Osteoblast (primary cell): ENCODE results near the gene SNTN. TPM values are rescaled to one million over a fixed set of nuclear protein-coding genes. Genes with fewer than 3 reads are reported as not detected.

Source experiments
- DNase-seq: peaks from one replicate; pipeline ENCODE4 v3.0.0; 2011; ENCODE audit warnings: low spot score, mixed read lengths; ENCODE audit not compliant: insufficient read length; ENCODE audit errors: missing footprints
- H2AFZ ChIP-seq: 2 replicates; pipeline ENCODE4 v1.6.0; 2011; ENCODE audit warnings: mild to moderate bottlenecking, low read length
- H3K27ac ChIP-seq: 2 replicates; pipeline ENCODE4 v1.5.1; 2011; ENCODE audit warnings: mild to moderate bottlenecking, low read depth, low read length, moderate library complexity
- H3K27me3 ChIP-seq: 2 replicates; pipeline ENCODE4 v1.6.0; 2012; ENCODE audit warnings: mild to moderate bottlenecking, control low read depth, inconsistent platforms, low read length, moderate library complexity; ENCODE audit not compliant: insufficient read depth
- H3K36me3 ChIP-seq: 2 replicates; pipeline ENCODE4 v1.5.1; 2011; ENCODE audit warnings: mild to moderate bottlenecking, low read length, control low read depth, moderate library complexity; ENCODE audit not compliant: insufficient read depth
- H3K4me1 ChIP-seq: 2 replicates; pipeline ENCODE4 v1.5.1; 2011; ENCODE audit warnings: mild to moderate bottlenecking, low read length, control low read depth, moderate library complexity; ENCODE audit not compliant: insufficient read depth
- H3K4me2 ChIP-seq: 2 replicates; pipeline ENCODE4 v1.6.0; 2011; ENCODE audit warnings: mild to moderate bottlenecking, low read length; ENCODE audit not compliant: insufficient read depth
- H3K4me3 ChIP-seq: fragments of 200-600 bp; sonication (generic); 3 replicates; pipeline ENCODE4 v1.5.1; 2012; ENCODE audit warnings: mild to moderate bottlenecking, low read length, inconsistent platforms; ENCODE audit not compliant: insufficient read depth
- H3K79me2 ChIP-seq: 2 replicates; pipeline ENCODE4 v1.6.0; 2012; ENCODE audit warnings: mild to moderate bottlenecking, low read length, control low read depth, inconsistent platforms; ENCODE audit not compliant: insufficient read depth
- H3K9me3 ChIP-seq: 2 replicates; pipeline ENCODE4 v1.5.1; 2011; ENCODE audit warnings: low read depth, low read length, control low read depth
- H4K20me1 ChIP-seq: 2 replicates; pipeline ENCODE4 v1.6.0; 2012; ENCODE audit warnings: mild to moderate bottlenecking, low read length, control low read depth; ENCODE audit not compliant: insufficient read depth
- total RNA-seq: library from RNA; depleted of rRNA; stranded (reverse); fragments of >200 nt; gene quantifications from 2 replicates; pipeline ENCODE4 v1.2.3, GENCODE V29; 2012
- TF ChIP-seq, protein P1 (sequence below): IDR thresholded peaks from 2 replicates; pipeline ENCODE4 v1.5.1; 2011; ENCODE audit warnings: mild to moderate bottlenecking, low read depth, low read length, moderate library complexity; ENCODE audit errors: extremely low read depth

The SNTN gene
- total RNA-seq = not detected in 2 replicates

DNA sequence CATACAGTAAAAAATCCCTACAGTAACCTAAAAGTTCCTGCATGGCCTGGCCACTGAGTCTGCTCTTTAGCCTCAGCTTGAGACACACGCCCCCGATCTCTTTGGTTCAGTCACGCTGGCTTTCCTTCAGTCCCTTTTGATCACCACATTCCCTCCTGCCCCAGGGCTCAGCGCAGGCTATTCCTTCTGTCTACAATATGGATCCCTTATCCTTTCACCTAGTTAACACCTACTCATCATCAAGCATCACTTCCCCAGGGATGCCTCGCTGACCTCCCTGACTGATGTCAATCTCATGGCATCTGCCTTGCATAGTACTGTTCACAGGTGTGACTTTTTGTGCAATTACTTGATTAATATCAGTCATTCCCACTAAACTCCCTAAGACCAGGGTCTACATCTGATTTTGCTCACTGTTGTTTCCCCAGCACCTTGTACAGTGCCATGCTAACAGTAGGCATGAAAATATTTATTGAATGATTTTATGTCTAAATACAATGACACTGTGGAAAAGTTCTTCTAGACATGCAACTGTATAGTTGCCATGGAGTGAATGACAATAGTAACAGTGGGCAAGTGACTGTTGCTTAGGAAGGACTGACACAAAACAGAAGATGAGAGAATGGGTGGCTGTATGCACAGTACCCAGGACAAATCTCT is at the start of gene SNTN:
TSS of gene SNTN (plus strand) at position 610 of the 660 bp plus-strand sequence. CDS start at position 623, 13 bp downstream.
- no peaks in the 10 kb centered on the region for H3K36me3 ChIP-seq
- H2AFZ ChIP-seq = no peak within 1 kb of the TSS
- no peak within 1 kb of the TSS for H3K27ac ChIP-seq
- H3K9me3 ChIP-seq = no peaks in the 10 kb centered on the region
- no peaks in the 10 kb centered on the region for H4K20me1 ChIP-seq
- H3K79me2 ChIP-seq = no peaks in the 10 kb centered on the region
- H3K4me3 ChIP-seq = no peak within 1 kb of the TSS
- H3K4me1 ChIP-seq = peaks cover 25% of the 10 kb centered on the region
- DNase-seq = no peak
- H3K4me2 ChIP-seq = no peak within 1 kb of the TSS
- H3K27me3 ChIP-seq = no peaks in the 10 kb centered on the region
- TF ChIP-seq, protein P1, sequence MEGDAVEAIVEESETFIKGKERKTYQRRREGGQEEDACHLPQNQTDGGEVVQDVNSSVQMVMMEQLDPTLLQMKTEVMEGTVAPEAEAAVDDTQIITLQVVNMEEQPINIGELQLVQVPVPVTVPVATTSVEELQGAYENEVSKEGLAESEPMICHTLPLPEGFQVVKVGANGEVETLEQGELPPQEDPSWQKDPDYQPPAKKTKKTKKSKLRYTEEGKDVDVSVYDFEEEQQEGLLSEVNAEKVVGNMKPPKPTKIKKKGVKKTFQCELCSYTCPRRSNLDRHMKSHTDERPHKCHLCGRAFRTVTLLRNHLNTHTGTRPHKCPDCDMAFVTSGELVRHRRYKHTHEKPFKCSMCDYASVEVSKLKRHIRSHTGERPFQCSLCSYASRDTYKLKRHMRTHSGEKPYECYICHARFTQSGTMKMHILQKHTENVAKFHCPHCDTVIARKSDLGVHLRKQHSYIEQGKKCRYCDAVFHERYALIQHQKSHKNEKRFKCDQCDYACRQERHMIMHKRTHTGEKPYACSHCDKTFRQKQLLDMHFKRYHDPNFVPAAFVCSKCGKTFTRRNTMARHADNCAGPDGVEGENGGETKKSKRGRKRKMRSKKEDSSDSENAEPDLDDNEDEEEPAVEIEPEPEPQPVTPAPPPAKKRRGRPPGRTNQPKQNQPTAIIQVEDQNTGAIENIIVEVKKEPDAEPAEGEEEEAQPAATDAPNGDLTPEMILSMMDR = no peak

DNA sequence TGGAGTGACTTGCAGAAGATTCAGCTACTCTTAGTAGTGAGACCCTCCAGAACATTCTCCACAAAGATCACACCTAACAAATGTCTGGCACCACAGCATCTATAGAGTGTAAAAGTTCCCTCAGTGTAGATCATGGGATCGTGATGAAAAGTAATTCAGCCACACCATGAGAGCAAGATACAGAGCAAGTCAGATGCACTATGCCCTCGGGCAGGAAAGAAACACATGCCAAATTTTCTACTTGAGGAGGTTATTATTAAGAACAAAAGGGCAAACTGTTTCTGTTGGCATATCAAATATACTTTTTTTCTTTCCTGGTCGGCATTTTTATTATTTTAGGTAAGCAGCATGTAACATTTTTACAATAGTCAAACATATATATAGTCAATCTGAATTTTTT is 44.8 kb upstream of the SNTN start:
- DNase-seq = no peak
- TF ChIP-seq, protein P1 = no peak
- Histone ChIP-seq H3K79me2 (no peaks in the 10 kb centered on the region), H3K4me1 (no peaks in the 10 kb centered on the region), H3K4me3 (no peak overlapping the region), H3K27me3 (peaks cover 4% of the 10 kb centered on the region), H3K9me3 (no peaks in the 10 kb centered on the region), H3K4me2 (no peak overlapping the region), H3K27ac (no peak overlapping the region), H4K20me1 (no peaks in the 10 kb centered on the region), H3K36me3 (no peaks in the 10 kb centered on the region), H2AFZ (no peak overlapping the region)

DNA sequence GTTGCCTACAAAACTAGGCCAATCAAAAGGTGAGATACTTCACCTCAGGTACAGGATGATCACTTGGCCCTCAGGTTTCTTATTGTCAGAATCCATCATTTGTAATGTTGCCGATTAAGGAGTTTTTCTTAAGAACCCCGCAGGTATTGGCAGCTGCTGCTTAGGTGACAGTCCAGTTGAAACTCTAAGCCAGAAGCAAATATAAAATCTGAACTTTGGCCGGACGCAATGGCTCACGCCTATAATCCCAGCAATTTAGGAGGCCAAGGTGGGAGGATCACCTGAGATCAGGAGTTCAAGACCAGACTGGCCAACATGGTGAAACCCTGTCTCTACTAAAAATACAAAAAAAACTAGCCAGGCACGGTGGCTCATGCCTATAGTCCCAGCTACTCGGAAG is 43.1 kb upstream of the SNTN start:
- Histone ChIP-seq H3K79me2 (no peaks in the 10 kb centered on the region), H4K20me1 (no peaks in the 10 kb centered on the region), H2AFZ (no peak overlapping the region), H3K27me3 (peaks cover 4% of the 10 kb centered on the region), H3K36me3 (no peaks in the 10 kb centered on the region), H3K27ac (no peak overlapping the region), H3K4me3 (no peak overlapping the region), H3K4me1 (peaks cover 8% of the 10 kb centered on the region), H3K4me2 (no peak overlapping the region), H3K9me3 (no peaks in the 10 kb centered on the region)
- no peak for DNase-seq
- TF ChIP-seq, protein P1 = no peak

DNA sequence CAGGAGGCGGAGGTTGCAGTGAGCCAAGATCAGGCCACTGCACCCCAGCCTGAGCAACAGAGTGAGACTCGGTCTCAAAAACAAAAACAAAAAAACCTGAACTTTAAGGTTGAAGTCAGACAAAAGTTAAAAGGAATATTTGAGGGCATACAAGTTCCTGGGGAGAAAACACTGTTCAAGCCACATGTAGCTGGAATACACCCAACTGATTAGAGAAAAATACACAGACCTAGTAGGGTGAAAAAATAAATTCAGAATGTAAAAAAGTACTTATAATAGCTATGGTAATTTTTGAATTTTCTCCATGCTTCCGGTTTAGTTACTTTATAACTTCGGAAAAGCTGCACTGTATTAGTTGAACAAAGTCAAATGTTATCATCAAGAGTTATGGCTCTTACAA is 42.6 kb upstream of the SNTN start:
- peaks cover 8% of the 10 kb centered on the region for H3K4me1 ChIP-seq
- H2AFZ ChIP-seq = no peak overlapping the region
- no peaks in the 10 kb centered on the region for H3K79me2 ChIP-seq
- H3K4me2 ChIP-seq = no peak overlapping the region
- no peak overlapping the region for H3K4me3 ChIP-seq
- peaks cover 4% of the 10 kb centered on the region for H3K27me3 ChIP-seq
- no peak overlapping the region for H3K27ac ChIP-seq
- H3K9me3 ChIP-seq = no peaks in the 10 kb centered on the region
- TF ChIP-seq, protein P1 = no peak
- no peaks in the 10 kb centered on the region for H4K20me1 ChIP-seq
- no peaks in the 10 kb centered on the region for H3K36me3 ChIP-seq
- no peak for DNase-seq
